HG02759 (cell line): ENCODE data around the gene CFAP210.

Experiments
- ATAC-seq: cut with Tn5 transposase; IDR thresholded peaks from one replicate; pipeline ENCODE4 v1.9.1; 2021; ENCODE audit warnings: mild to moderate bottlenecking, moderate library complexity; ENCODE audit not compliant: unreplicated experiment

The CFAP210 gene

DNA sequence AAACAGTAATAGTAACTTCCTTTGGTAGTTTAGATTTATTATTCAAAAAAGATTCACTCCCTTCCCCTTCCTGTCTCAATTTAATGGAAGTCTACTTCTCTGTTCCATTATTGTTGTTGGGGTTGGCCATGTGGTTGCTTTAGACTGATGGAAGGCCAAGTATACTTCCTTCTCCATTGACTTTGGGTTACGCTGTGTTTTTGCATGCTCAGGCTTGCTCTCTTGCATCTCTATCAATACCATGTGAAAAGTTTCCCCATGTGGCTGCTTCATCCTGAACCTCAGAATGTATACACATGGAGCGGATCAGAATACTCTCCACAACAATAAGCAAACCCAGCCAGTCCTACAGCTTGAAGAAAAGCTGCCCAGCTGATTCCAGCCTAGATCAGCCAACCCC lies 20.3 kb downstream of the CFAP210 start:
- ATAC-seq = no peak

- no peak for ATAC-seq
Measured at GRCh38 chr2:169673106-169673505, 21.1 kb downstream of the CFAP210 start.

GRCh38 chr2:169672406-169672805 lies 21.8 kb downstream of the CFAP210 start:
- ATAC-seq = no peak

GRCh38 chr2:169670937-169671336 lies 23.3 kb downstream of the CFAP210 start:
- ATAC-seq = no peak

DNA sequence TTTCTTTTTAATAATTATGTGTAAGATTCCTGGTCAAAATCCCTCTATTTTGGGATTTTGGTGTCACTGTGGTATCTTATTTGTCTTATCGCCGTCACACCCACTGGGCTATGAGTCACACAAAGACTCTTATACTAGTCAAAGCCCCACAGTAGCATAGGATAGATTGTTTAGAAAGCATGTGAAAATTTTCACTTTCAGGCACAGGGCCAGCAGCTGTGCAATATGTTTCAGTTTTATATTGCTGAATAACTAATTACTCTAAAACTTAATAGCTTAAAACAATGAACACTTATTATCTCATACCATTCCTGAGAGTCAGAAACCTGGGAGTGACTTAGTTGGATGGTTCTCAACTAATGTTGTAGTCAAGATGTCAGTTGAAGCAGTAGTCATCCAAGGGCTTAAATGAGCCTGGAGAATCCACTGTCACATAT lies 24.0 kb downstream of the CFAP210 start:
- no peak for ATAC-seq

DNA sequence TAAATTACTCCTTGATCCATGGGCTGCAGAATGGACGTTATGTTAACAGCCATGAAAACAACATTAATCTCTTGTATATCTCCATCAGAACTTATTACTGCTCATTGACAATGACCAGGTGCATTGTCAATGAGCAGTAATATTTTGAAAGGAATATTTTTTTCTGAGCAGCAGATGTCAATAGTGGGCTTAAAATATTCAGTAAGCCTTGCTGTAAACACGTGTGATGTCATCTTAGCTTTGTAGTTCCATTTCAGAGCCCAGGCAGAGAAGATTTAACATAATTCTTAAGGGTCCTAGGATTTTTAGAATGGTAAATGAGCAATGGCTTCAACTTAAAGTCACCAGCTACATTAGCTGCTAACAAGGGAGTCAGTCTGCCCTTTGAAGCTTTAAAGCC lies 26.6 kb downstream of the CFAP210 start:
- ATAC-seq = no peak

DNA sequence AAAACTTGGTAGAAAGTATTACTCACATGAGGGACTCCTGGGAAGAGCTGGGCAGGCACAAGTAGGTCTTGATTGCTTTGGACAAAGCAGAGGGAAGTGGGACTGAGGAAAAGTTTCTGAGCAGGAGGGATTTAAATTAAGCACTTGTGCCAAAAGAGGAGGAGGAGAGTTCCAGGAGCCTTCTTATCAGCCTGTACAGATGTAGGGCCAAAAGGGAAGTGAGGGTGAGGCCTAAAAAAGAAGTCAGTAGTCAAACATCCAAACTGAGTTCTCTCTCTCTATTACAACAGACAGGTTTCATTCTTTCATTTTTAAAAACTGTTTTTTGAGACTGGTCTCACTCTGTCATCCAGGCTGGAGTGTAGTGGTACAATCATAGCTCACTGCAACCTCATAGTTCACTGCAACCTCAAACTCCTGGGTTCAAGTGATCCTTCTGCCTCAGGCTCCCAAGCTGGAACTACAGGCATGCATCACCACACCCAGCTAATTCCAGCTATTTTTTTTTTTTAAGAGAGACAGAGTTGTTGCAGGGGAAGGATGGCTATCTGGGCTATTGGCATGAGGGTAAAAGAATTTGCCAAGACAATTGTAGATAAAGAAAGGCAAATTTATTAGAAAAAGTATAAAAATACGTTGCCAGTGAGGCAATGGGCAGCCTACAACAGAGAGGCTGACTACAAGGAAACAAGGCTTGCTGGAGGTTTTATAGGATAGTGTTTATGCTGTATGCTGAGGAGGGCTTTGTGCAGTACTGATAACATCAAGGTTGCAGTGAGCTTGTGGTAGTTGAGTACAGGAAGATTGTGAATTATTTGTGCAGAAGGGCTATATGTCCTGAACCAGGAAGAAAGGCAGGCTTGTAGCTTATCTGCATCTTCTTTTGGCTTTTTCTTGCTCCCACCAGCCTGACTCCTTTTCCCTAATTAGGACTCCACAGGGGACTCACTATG lies 29.0 kb downstream of the CFAP210 start:
- no peak for ATAC-seq

DNA sequence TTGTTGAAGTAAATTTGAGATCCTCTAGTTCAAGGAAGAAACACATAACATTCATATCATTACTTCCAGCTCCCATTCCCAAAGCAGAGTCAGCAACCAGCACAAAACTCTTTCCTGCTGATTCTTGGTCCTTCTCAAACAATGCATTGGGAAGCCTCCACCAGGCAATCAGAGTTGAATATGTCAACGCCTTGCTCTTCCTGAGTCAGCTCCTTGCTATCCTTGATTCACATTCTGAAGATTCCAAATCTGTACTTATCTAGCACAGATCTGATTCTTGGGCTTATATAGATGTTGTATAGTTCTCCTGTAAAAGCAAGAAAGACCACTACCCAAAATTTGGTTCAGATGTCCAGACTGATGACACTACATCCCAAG lies 29.6 kb downstream of the CFAP210 start:
- ATAC-seq = no peak

DNA sequence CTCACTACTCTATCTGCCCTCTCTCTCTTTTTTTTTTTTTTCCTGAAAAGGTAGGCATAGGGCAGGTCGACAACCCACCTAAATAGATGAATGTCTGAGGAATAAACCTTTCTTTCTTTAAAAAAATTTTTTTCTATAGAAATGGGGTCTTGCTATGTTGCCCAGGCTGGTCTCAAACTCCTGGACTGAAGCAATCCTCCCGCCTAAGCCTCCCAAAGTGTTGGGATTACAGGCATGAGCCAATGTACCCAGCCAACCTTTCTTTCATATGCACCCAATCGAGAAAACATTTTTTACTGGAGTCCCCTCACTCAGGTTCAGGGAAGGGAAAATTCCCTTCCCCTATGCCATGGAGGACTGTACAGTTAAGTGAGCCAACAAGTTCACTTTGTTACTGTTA lies 31.0 kb downstream of the CFAP210 start:
- no peak for ATAC-seq

GRCh38 chr2:169662744-169663143 lies 31.5 kb downstream of the CFAP210 start:
- ATAC-seq = no peak

DNA sequence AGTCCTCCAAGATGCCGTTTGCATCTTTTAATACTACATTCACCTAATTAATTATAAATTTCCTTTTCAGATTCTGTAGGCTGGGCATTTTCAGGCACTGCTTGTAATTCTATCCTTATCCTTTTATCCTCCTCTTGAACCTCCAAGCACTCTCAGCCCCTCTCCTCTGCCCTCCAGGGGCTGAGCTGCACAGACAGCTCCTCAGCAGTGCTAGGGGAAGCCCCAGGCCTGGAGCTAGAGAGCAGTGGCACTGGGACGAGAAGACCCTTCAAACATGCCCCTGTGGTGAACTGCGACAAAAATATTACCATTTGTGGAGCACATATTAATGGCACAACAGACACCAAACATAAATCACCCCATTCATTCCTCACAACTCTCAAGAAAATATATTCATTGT lies 32.9 kb downstream of the CFAP210 start:
- no peak for ATAC-seq

DNA sequence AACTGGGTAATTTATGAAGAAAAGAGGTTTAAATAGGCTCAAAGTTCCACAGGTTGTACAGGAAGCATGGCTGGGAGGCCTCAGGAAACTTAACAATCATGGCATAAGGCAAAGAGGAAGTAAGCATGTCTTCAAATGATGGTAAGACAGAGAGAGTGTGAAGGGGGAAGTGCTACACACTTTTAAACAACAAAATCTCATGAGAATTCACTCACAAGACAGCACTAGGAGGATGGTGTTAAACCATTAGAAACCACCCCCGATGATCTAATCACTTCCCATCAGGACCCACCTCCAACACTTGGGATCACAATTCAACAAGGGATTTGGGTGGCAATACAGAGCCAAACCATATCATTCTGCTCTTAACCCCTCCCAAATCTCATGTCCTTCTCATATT lies 34.9 kb downstream of the CFAP210 start:
- ATAC-seq = no peak

- no peak for ATAC-seq
Measured at GRCh38 chr2:169658877-169659276, 35.3 kb downstream of the CFAP210 start.

DNA sequence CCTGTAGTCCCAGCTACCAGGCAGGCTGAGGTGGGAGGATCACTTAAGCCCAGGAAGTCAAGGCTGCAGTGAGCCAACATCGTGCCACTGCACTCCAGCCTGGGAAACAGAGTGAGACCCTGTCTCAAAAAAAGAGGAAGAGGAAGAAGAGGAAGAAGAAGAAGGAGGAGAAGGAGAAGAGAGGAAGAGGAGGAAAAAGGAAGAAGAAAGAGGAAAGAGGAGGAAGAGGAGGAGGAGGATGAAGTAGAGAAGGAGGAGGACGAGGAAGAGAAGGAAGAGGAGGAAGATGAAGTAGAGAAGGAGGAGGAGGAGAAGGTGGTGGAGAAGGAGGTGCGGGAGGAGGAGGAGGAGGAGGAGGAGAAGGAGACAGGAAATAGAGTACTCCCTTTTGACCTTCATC lies 38.0 kb downstream of the CFAP210 start:
- ATAC-seq = no peak

- no peak for ATAC-seq
Measured at GRCh38 chr2:169653636-169654035, 40.6 kb downstream of the CFAP210 start.

DNA sequence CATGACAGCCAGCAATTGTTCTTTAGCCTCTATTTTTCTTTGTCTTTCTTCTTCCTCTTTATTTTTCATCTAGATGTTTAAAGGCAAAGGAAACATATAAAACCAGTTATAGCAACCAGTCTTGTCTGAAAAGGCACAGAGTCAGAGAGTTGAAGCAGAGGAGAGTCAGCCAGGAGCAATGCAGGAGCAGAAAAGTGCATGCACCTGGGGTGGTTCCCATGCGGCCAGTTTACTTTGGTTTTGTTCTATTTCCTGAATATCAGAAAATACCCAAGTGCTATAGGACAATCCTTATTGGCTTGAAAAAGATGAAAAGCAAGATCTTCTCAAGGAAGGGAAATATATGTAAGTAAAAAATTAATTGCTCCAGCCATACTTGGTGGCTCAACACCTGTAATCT lies 44.9 kb downstream of the CFAP210 start:
- no peak for ATAC-seq

GRCh38 chr2:169647496-169647895 lies 46.7 kb downstream of the CFAP210 start:
- ATAC-seq = no peak

GRCh38 chr2:169644173-169644572 lies 50.0 kb downstream of the CFAP210 start:
- no peak for ATAC-seq

DNA sequence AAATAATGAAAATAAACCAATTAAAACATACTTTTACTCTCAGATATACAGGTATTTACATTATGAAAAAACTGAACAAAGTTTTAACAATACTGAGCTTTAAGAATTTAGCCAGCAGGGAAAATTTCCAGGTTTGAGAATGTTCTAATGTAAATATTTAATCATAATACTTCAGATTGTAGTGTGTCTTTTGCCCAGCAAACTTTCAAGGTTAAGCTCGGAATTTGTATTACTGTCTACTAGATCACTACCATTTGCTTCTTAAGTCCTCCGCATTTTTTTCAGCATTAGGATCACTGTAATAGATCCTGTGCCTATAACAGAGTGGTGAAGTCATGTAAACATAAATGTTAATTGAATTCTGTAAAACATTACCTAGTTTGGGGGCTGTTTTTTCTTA lies 52.7 kb downstream of the CFAP210 start:
- ATAC-seq = no peak

- no peak for ATAC-seq
Measured at GRCh38 chr2:169640104-169640503, 54.1 kb downstream of the CFAP210 start.

DNA sequence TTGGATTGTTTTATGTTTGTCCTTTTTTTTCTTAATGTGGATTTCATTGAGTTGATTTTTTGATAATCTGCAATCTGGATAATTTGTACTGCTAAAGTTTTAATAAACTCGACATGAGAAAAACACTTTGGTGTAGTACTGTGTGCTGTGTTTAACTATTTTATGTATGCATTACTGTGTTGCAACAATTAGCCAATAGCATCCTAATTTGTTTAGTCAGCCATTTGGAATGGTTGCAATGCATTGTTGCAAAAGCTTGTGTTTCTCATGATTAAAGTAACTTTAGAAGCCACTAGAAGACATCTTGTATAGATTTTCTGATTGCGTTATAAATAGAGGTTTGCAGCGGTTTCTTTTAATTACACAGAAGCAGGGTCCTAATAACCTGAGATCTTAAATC lies 56.6 kb downstream of the CFAP210 start:
- ATAC-seq = no peak

DNA sequence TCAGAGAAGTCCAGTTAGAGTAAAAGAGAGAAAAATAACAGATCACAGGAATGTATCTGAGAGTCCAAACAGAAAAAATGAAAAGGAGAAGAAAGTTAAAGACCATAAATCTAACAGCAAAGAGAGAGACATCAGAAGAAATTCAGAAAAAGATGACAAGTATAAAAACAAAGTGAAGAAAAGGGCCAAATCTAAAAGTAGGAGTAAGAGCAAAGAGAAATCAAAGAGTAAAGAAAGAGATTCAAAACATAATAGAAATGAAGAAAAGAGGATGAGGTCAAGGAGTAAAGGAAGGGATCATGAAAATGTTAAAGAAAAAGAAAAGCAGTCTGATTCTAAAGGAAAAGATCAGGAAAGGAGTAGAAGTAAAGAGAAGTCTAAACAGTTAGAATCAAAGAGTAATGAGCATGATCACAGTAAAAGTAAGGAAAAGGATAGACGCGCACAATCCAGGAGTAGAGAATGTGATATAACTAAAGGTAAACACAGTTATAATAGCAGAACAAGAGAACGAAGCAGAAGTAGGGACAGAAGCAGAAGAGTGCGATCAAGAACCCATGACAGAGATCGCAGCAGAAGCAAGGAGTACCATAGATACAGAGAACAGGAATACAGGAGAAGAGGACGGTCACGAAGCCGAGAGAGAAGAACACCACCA lies 57.6 kb downstream of the CFAP210 start:
- no peak for ATAC-seq
